Fibroblast of lung (primary cell): Measurements from ENCODE around the gene SH2D5. TPM values are rescaled to one million over a fixed set of nuclear protein-coding genes. Genes with fewer than 3 reads are reported as not detected.

Experiments used
- DNase-seq, 2 donors: peaks; one replicate each; pipeline versions ENCODE4 v3.0.0 to v3.0.0-alpha.2; 2010; ENCODE audit warnings: low read depth in 2 of 2
- H2AFZ ChIP-seq: 2 replicates; pipeline ENCODE4 v1.5.1; 2012; ENCODE audit warnings: low read length, control low read depth, inconsistent platforms
- H3K27ac ChIP-seq: 2 replicates; pipeline ENCODE4 v1.5.1; 2011; ENCODE audit warnings: low read length, control low read depth; ENCODE audit not compliant: insufficient read depth
- H3K27me3 ChIP-seq: 2 replicates; pipeline ENCODE4 v1.5.1; 2011; ENCODE audit warnings: mild to moderate bottlenecking, low read length; ENCODE audit not compliant: control insufficient read depth, insufficient read depth
- H3K36me3 ChIP-seq: 2 replicates; pipeline ENCODE4 v1.5.1; 2011; ENCODE audit warnings: low read length; ENCODE audit not compliant: control insufficient read depth, insufficient read depth
- H3K4me1 ChIP-seq: 2 replicates; pipeline ENCODE4 v1.5.1; 2011; ENCODE audit warnings: low read length; ENCODE audit not compliant: control insufficient read depth, insufficient read depth; ENCODE audit errors: extremely low read depth
- H3K4me2 ChIP-seq: 2 replicates; pipeline ENCODE4 v1.5.1; 2011; ENCODE audit warnings: low read length, control low read depth; ENCODE audit not compliant: insufficient read depth; ENCODE audit errors: extremely low read depth
- H3K4me3 ChIP-seq, 4 experiments: fragments of 200-600 bp in 1 of 4; sonication (generic) in 1 of 4; replicated peaks in 1 of 4; 2 replicates each; pipeline ENCODE4 v1.5.1; 2011 to 2016; ENCODE audit warnings: low read length in 4 of 4, low read depth in 3 of 4, mild to moderate bottlenecking in 3 of 4, control low read depth in 2 of 4, inconsistent platforms in 1 of 4, mixed read lengths in 1 of 4; ENCODE audit not compliant: insufficient read depth in 1 of 4; ENCODE audit errors: control extremely low read depth in 1 of 4
- H3K79me2 ChIP-seq: 2 replicates; pipeline ENCODE4 v1.5.1; 2012; ENCODE audit warnings: mild to moderate bottlenecking, low read length, inconsistent platforms; ENCODE audit not compliant: control insufficient read depth, insufficient read depth
- H3K9ac ChIP-seq: 2 replicates; pipeline ENCODE4 v1.5.1; 2011; ENCODE audit warnings: mild to moderate bottlenecking, low read length, control low read depth; ENCODE audit not compliant: insufficient read depth
- H3K9me3 ChIP-seq: 2 replicates; pipeline ENCODE4 v1.5.1; 2012; ENCODE audit warnings: low read depth, low read length; ENCODE audit not compliant: control insufficient read depth, insufficient read depth
- H4K20me1 ChIP-seq: 2 replicates; pipeline ENCODE4 v1.5.1; 2011; ENCODE audit warnings: low read length; ENCODE audit not compliant: control insufficient read depth, insufficient read depth; ENCODE audit errors: extremely low read depth
- CTCF ChIP-seq, 2 donors: IDR thresholded peaks in 1 of 2; conservative IDR thresholded peaks in 1 of 2; 1 replicate in 1 of 2; 2 replicates in 1 of 2; pipeline ENCODE4 v1.5.1; 2011 to 2012; ENCODE audit warnings: low read length in 2 of 2, control low read depth in 1 of 2, inconsistent platforms in 1 of 2, low read depth in 1 of 2, mild to moderate bottlenecking in 1 of 2
- EZH2 ChIP-seq: IDR thresholded peaks from 2 replicates; pipeline ENCODE4 v1.5.1; 2012; ENCODE audit warnings: low read length, control low read depth, mild to moderate bottlenecking; ENCODE audit errors: missing control alignments
- polyA plus RNA-seq, 2 donors: library from polyadenylated mRNA; depleted of rRNA in 1 of 2; stranded (reverse) in 1 of 2; unstranded in 1 of 2; fragments of >200 nt; gene quantifications; 2 replicates each; pipeline ENCODE4 v1.2.1, GENCODE V29; 2011 to 2012; ENCODE audit warnings: missing spikeins in 1 of 2
- total RNA-seq: library from RNA; depleted of rRNA; stranded (reverse); fragments of >200 nt; gene quantifications from 2 replicates; pipeline ENCODE4 v1.2.1, GENCODE V29; 2014

The SH2D5 gene
- total and polyA plus RNA-seq, 2 donors (not counting 1 experiment from before 2014, with no cell fraction given) = 3.6 to 5.0 TPM

GRCh38 chr1:20713440-20713839, 19.1 kb downstream of the SH2D5 start:
- Histone ChIP-seq H3K27ac (no peak overlapping the region), H3K4me1 (peaks cover 2% of the 10 kb centered on the region), H2AFZ (no peak overlapping the region), H3K9ac (no peak overlapping the region), H3K79me2 (no peaks in the 10 kb centered on the region), H4K20me1 (no peaks in the 10 kb centered on the region), H3K27me3 (no peaks in the 10 kb centered on the region), H3K9me3 (no peaks in the 10 kb centered on the region), H3K4me2 (no peak overlapping the region), H3K36me3 (no peaks in the 10 kb centered on the region), H3K4me3 (no peak overlapping the region)
- no peak for DNase-seq
- no peak for TF ChIP-seq CTCF (conservative IDR thresholded peaks at IDR 0.05 in 1 of 2, IDR thresholded peaks at IDR 0.05 in 1 of 2; ENCODE audit: low read depth in 1 of 2, low read length in 2 of 2)
- no peak for TF ChIP-seq EZH2

DNA sequence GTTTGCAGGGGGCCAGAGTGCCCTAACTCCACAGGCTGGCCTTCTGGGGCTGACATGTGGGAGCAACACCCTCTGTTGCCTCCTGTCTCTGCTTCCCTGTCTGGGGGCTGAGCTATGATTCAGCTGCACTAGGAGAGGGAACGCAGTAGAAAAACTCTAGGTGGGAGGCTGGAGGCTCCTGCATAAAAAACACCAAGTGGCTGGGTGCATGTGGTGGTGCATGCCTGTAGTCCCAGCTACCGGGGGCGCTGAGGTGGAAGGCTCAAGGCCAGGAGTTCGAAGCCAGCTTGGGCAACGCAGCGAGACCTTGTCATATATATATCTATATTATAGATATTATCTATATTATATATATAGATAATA, 20.3 kb downstream of the SH2D5 start:
- DNase-seq = no peak
- Histone ChIP-seq H3K9me3 (no peaks in the 10 kb centered on the region), H3K4me3 (no peak overlapping the region), H4K20me1 (no peaks in the 10 kb centered on the region), H3K79me2 (no peaks in the 10 kb centered on the region), H2AFZ (no peak overlapping the region), H3K9ac (no peak overlapping the region), H3K27me3 (no peaks in the 10 kb centered on the region), H3K4me2 (no peak overlapping the region), H3K36me3 (no peaks in the 10 kb centered on the region), H3K4me1 (no peaks in the 10 kb centered on the region), H3K27ac (no peak overlapping the region)
- no peak for TF ChIP-seq CTCF (conservative IDR thresholded peaks at IDR 0.05 in 1 of 2, IDR thresholded peaks at IDR 0.05 in 1 of 2; ENCODE audit: low read depth in 1 of 2, low read length in 2 of 2)
- TF ChIP-seq EZH2 = no peak

- Histone ChIP-seq H3K79me2 (no peaks in the 10 kb centered on the region), H3K9ac (no peak overlapping the region), H3K9me3 (no peaks in the 10 kb centered on the region), H3K4me1 (no peaks in the 10 kb centered on the region), H3K27me3 (no peaks in the 10 kb centered on the region), H4K20me1 (no peaks in the 10 kb centered on the region), H3K4me2 (no peak overlapping the region), H3K4me3 (no peak overlapping the region), H2AFZ (no peak overlapping the region), H3K27ac (no peak overlapping the region), H3K36me3 (no peaks in the 10 kb centered on the region)
- no peak for DNase-seq
- TF ChIP-seq CTCF (conservative IDR thresholded peaks at IDR 0.05 in 1 of 2, IDR thresholded peaks at IDR 0.05 in 1 of 2; ENCODE audit: low read depth in 1 of 2, low read length in 2 of 2) = peak in 1 of 2 donors; percentile 4
- TF ChIP-seq EZH2 = no peak
Measured at GRCh38 chr1:20711285-20712214, 21.0 kb downstream of the SH2D5 start.
